Fibroblast of mammary gland (primary cell): ENCODE measurements around the gene DCP1A.
"Not testable (repeated sequence)": the region's sequence is repeated elsewhere in the genome, so short reads cannot be mapped to it uniquely, and the experiment has no call there.

Experiments used
- DNase-seq: peaks from one replicate; pipeline ENCODE4 v3.0.0-alpha.2; 2010; ENCODE audit warnings: low read depth
- H3K4me3 ChIP-seq: 2 replicates; pipeline ENCODE4 v1.5.1; 2011; ENCODE audit warnings: low read depth, mild to moderate bottlenecking, low read length, moderate library complexity; ENCODE audit not compliant: control insufficient read depth
- CTCF ChIP-seq: conservative IDR thresholded peaks from 2 replicates; pipeline ENCODE4 v1.5.1; 2011; ENCODE audit warnings: low read depth, low read length, inconsistent platforms; ENCODE audit not compliant: control insufficient read depth, insufficient read depth

DCP1A gene

GRCh38 chr3:53303957-53304356, 43.4 kb downstream of the DCP1A start:
- H3K4me3 ChIP-seq, result no peak overlapping the region
- peak; percentile 13 for DNase-seq
- no peak for TF ChIP-seq CTCF

- TF ChIP-seq CTCF, result no peak
- no peak for DNase-seq
- no peak overlapping the region for H3K4me3 ChIP-seq
These were observed 43.8 kb downstream of the DCP1A start for GRCh38 chr3:53303549-53303948.

- no peak for TF ChIP-seq CTCF
- no peak for DNase-seq
These were observed 46.5 kb downstream of the DCP1A start for GRCh38 chr3:53300826-53301225.

GRCh38 chr3:53299611-53300023, 47.7 kb downstream of the DCP1A start:
- H3K4me3 ChIP-seq, result not testable (repeated sequence)
- DNase-seq, result peak; percentile 68
- TF ChIP-seq CTCF, result peak; percentile 87

More at GRCh38 chr3:53300826-53301225, 46.5 kb downstream of the DCP1A start:
- H3K4me3 ChIP-seq, result no peak overlapping the region

GRCh38 chr3:53295410-53295809, 51.9 kb downstream of the DCP1A start:
- H3K4me3 ChIP-seq, result no peak overlapping the region
- DNase-seq, result no peak
- no peak for TF ChIP-seq CTCF

DNA sequence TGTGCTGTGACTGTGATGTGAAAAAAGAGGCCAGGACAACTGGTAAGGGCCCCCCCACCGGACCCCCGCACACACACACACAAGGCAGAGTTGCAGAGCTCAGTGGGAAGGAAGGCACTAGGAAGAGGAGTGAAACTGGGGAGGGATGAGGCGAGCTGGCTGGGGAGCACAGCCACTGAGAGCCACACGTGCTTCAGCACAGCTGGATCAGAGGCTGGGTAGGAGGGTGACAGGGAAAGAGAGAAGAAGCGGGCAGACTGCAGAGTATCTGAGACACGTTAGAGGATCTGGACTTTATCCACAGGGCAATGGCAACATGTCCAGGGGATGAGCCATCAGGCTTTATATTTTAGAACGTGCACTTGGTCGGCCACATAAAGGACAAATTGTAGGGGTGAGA, 53.5 kb downstream of the DCP1A start:
- TF ChIP-seq CTCF, result no peak
- no peak for DNase-seq
- no peak overlapping the region for H3K4me3 ChIP-seq

DNA sequence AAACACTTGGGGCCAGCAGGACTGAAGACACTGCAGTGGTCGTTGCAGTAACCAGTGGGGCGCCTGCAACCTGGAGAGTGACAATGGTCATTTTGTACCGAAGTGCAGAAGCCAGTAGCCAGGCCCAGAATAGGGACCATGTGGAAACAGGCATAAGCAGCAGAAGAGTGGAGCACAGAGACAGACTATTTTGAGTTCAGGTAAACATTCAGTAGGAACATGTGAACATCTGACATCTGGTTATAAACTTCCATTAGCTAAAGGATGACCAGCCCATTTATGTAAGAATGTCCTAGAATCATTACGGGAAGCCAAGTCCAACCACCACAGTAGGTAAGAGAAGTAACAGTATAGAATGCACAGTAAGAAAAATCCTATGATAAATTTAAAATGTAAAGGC, 59.1 kb downstream of the DCP1A start:
- H3K4me3 ChIP-seq, result no peak overlapping the region
- TF ChIP-seq CTCF, result no peak
- no peak for DNase-seq
